ENCODE results near the gene JARID2.

The JARID2 gene

GRCh38 chr6:15555101-15556038 is 309.5 kb downstream of the JARID2 start:
- DNase-seq = no peak

GRCh38 chr6:15556711-15557110 is 310.8 kb downstream of the JARID2 start:
- DNase-seq = no peak

- no peak for DNase-seq
Measured at GRCh38 chr6:15557174-15557573, 311.3 kb downstream of the JARID2 start.

GRCh38 chr6:15560713-15561112 is 314.8 kb downstream of the JARID2 start:
- DNase-seq = no peak

GRCh38 chr6:15561447-15562199 is 315.8 kb downstream of the JARID2 start:
- DNase-seq = no peak

GRCh38 chr6:15562977-15563376 is 317.1 kb downstream of the JARID2 start:
- no peak for DNase-seq

- no peak for DNase-seq
Measured at GRCh38 chr6:15569035-15569995, 323.4 kb downstream of the JARID2 start.

- no peak for DNase-seq
Measured at GRCh38 chr6:15570171-15570570, 324.3 kb downstream of the JARID2 start.

All from NCI-H1930 (cell line).